GM18907 (cell line): ENCODE measurements around the gene GTF2H1.
"Not testable (repeated sequence)": the region's sequence is repeated elsewhere in the genome, so short reads cannot be mapped to it uniquely, and the experiment has no call there.

Source experiments
- ATAC-seq: cut with Tn5 transposase; IDR thresholded peaks from one replicate; pipeline ENCODE4 v1.9.1; 2021; ENCODE audit warnings: mild to moderate bottlenecking, moderate library complexity; ENCODE audit not compliant: unreplicated experiment

Gene GTF2H1

DNA sequence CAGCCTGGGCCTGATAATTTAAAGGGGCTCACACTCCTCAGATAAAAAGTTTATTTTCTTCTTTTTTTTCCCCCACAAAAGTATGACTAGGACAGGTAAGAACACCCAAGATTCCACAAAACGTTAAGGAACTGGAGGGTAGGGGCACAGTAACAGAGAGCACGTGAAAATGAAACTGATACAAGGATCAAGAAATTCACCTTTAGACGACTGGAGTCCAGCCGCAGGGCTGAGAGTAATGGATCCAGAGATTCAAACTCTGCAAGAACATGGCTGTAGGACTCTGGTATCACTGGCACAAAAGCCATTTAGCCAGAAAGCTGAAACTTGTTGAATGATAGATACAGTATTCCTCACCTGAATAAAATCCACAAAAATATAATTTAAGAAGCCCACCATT is 4.8 kb upstream of the GTF2H1 start:
- ATAC-seq: no peak

GRCh38 chr11:18319914-18320313 is 2.5 kb upstream of the GTF2H1 start:
- ATAC-seq: no peak

DNA sequence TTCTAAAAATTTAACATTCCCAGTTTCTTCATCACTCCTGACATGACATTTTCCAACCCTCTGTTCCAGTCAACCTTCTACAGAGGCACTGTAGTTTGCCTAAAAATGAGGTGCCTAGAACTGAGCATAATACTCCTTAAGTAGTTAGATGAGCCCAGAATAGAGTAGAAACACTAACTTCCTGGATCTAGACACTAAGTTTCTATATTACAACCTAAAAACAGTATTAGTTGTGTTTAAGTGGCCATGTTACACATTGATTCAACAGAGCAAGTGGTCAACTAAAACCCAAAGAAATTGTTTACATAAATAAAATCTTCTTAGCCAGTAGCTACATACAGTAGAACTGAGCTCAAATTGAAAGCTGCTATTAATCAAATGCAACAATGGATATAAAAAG is 1.8 kb upstream of the GTF2H1 start:
- ATAC-seq: no peak

DNA sequence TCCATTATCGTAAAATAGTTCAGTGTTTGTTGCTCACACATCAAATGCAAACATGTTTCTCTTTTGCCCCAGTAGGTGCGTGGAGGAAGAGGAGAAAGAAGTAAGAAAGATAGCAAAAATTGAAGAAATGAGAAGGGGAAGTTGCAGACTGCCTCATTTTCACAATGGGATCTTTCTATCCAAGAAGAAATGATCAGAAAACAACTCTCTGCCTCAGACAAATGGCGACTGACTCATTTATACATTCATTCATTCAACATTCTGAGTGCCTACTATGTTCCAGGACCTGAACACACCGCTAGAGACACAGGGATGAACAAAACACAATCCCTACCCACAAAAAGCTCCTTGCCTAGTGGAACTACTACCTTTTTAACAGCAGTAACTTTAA is 794 bp upstream of the GTF2H1 start:
- peak; percentile 8 for ATAC-seq

DNA sequence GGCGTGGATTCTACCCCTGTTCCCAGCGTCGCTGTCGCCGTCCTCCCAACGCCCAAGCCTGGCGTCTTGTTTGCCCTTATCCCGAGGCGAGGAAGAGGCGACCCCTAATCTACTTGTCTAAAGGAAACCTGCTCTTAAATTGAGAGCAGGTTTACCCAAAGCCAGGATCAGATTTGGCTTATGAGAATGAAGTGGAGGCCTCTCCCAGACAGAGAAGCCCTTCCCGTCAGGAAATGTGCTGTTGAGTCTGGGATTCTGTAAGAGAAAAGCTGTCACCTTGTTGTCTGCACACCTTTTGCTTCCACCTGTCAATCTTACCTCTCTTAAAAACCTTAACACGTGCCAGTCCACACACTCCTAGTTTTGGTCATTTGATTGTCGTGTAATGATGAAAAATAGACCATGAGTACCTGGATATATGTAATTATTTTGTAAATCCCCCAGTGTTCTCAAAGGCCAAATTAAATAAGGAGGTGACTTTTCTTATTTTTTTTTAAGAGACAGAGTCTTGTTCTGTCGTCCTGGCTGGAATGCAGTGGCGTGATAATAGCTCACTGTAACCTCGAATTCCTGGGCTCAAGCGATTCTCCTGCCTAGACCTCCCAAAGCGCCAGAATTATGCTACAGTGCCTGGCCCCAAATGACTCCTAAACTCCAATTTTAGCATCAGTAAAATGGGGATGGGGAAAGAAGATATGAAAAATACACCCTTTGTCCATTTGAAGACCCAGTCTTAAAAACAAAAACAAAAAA is 627 bp downstream of the GTF2H1 start:
- ATAC-seq: peak; percentile 1

GRCh38 chr11:18323881-18324280 is 1.5 kb downstream of the GTF2H1 start:
- not testable (repeated sequence) for ATAC-seq

GRCh38 chr11:18324381-18324780 is 2.0 kb downstream of the GTF2H1 start:
- ATAC-seq: no peak

GRCh38 chr11:18329196-18329870 is 7.0 kb downstream of the GTF2H1 start:
- peak; percentile 77 for ATAC-seq

DNA sequence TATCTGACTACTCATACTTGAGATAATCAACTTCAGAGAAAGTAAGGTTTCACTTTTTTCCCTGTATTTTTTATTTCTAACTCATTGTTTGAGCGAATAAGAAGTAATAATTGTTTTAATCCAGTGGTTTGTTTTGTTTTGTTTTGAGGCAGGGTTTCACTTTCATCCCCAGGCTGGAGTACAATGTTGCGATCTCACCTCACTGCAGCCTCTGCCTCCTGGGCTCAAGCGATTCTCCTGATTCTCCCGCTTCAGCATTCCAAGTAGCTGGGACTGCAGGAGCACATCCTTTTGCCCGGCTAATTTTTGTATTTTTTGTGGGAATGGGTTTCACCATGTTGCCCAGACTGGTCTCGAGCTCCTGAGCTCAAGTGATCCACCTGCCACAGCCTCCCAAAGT is 8.6 kb downstream of the GTF2H1 start:
- no peak for ATAC-seq

DNA sequence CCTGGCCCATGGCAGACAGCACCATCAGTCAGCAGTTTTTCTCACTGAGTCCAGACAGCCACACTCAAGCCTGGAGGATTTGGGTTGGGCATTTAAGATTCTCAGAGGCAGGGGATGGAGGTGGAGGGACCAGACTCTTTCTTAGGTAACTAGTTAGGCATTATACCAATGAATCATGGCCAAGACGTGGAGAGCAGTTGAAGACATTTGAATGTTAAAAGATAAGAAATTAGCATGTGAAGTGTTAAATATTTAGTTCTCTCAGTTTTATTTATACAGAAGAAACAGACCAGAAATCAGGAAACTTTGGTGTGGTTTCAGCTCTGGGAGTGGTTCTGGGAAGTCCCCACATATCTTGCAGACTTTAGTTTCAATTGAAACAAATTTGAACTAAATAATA is 9.9 kb downstream of the GTF2H1 start:
- no peak for ATAC-seq

GRCh38 chr11:18332891-18333290 is 10.5 kb downstream of the GTF2H1 start:
- ATAC-seq: no peak

- no peak for ATAC-seq
These were observed 25.2 kb downstream of the GTF2H1 start for GRCh38 chr11:18347471-18348125.

DNA sequence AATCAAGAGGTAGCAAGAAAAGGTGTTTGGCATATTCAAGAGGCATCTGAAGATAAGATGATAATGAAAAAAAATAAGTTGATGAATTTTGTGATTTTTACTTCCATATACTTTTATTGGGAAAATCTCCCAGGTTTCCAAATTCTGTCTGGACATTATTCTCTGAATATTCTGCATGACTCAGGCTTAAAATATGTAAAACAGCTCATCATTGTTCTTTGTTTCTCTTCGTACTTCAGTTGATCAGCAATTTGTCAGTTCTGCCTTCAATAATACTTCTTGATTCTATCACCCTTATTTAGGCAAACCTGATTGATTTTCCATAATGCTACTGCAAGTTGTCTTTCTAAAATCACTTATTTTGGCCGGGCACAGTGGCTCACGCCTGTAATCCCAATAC is 30.2 kb downstream of the GTF2H1 start:
- no peak for ATAC-seq

GRCh38 chr11:18358646-18359045 is 36.3 kb downstream of the GTF2H1 start:
- ATAC-seq: no peak

DNA sequence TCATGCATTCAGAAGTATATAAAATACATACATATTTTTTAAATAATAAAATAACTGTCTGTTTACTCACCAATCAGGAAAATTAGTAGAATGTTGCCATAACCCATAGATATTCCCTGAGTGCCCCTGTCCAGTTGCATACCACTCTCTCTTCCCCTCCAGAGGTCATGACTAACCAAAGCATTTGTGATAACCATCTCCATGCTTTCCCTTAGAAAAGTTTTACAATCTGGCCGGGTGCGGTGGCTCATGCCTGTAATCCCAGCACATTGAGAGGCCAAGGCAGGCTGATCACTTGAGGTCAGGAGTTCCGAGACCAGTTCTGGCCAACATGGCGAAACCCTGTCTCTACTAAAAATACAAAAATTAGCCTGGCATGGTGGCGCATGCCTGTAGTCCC is 38.8 kb downstream of the GTF2H1 start:
- ATAC-seq: no peak

DNA sequence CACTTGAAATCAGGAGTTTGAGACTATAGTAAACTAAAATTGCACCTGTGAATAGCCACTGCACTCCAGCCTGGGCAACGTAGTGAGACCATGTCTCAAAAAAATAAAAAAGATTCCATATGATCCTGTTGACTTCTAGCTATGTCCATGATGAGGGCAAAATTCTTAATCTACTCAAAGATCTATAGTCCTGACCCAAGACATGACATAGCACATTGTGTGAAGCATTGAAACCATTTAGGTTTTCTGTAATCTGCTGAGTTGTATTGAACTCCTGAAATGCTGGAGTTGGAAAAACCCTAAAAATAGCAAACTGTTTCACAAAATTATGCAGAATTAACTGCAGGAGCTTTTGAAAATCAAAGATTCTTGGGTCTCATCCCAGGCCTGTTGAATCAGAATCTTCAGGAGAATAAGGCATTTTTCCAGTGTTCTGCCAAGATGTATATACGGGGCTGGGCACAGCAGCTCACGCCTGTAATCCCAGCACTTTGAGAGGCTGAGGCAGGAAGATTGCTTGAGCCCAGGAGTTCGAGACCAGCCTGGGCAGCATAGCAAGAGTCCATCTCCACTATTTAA is 42.2 kb downstream of the GTF2H1 start:
- no peak for ATAC-seq

DNA sequence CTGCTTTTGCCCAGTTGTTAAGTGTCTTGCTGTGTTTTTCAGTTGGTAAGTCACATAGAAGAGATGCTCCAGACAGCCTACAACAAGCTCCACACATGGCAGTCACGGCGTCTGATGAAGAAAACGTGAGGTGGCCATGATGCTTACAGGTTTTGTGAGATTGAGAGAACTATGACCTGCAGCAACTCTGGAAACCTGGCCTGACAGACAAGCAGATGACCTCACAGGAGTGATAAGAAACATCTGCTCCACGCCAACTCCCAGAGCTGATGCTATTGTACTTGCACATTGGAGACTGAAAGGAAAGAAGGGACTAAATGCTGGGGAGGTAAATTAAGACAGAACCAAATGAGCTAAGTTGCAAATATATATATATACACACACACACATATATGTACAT is 43.4 kb downstream of the GTF2H1 start:
- ATAC-seq: no peak

- ATAC-seq: no peak
These were observed 43.9 kb downstream of the GTF2H1 start for GRCh38 chr11:18366286-18366685.

DNA sequence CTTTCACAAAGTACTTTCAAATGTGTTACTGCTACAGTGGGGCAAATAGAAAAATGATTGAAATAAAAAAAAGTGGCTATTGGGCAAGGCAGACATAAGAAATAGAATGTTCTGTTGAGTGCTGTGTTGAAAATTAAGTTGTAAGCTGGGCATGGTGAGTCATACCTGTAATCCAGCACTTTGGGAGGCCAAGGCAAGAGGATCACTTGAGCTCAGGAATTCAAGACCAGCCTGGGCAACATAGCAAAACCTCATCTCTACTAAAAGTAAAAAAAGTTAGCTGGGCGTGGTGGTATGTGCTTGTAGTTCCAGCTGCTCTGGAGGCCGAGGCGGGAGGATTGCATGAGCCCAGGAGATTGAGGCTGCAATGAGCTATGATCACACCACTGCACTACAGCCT is 45.1 kb downstream of the GTF2H1 start:
- ATAC-seq: no peak

DNA sequence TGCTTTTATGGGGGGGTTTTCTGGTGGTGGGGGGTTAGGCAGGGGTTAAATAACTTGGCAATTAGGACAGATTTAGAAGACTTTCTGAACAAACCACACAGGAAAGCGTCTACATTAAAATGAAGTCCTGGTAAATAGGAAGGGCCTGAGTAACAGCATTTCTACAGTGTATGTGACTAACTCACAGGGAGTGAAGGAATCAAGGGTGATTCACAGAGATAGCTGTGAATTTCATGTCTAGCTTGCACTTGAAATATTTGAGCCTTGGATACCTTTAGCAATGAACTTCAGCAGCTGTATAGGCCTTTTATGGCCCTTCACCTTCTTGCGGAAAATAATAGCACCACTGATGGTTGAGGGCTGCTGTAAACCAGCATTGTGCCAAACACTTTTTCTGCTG is 45.9 kb downstream of the GTF2H1 start:
- no peak for ATAC-seq

- ATAC-seq: no peak
These were observed 47.0 kb downstream of the GTF2H1 start for GRCh38 chr11:18369398-18369797.

- ATAC-seq: no peak
These were observed 48.9 kb downstream of the GTF2H1 start for GRCh38 chr11:18371279-18371678.
